Endothelial cell of umbilical vein (primary cell): ENCODE measurements around the gene UBAP1. TPM values are rescaled to one million over a fixed set of nuclear protein-coding genes. Genes with fewer than 3 reads are reported as not detected.

Source experiments
- BruUV-seq: library from RNA; stranded (reverse); fragments of 400-500 nt; replicated peaks from 2 replicates; lab custom pipeline; 2021; lab: Mats Ljungman, UMichigan
- CTCF ChIA-PET: fragments of 300-600, 350-600 bp; sonication (Branson Sonifier 250); formaldehyde crosslinking; loops from one replicate; lab custom pipeline; 2021; ENCODE audit warnings: antibody characterized with exemption, inconsistent platforms; lab: Charles Lee
- POLR2A ChIA-PET: fragments of 300-600, 350-600 bp; sonication (Branson Sonifier 250); formaldehyde crosslinking; loops from one replicate; lab custom pipeline; 2021; ENCODE audit warnings: antibody characterized with exemption, inconsistent platforms; lab: Charles Lee
- DNase-seq: peaks from one replicate; pipeline ENCODE4 v3.0.0-alpha.2; 2011; ENCODE audit warnings: low read depth, low spot score
- FAIRE-seq: peaks from 2 replicates; lab custom pipeline; 2011; peaks lifted over from hg19 to GRCh38; lab: Jason Lieb, UNC
- H2AFZ ChIP-seq: 2 replicates; pipeline ENCODE4 v1.6.0; 2012; ENCODE audit warnings: low read depth, low read length, control low read depth, inconsistent platforms
- H3K27ac ChIP-seq: 2 replicates; pipeline ENCODE4 v1.5.1; 2011; ENCODE audit warnings: low read depth, mild to moderate bottlenecking, control low read depth, low read length, moderate library complexity; ENCODE audit not compliant: insufficient read depth
- H3K27me3 ChIP-seq, 2 experiments: 2 replicates each; pipeline versions ENCODE4 v1.6.0 to v1.6.1; 2011; ENCODE audit warnings: low read length in 2 of 2, mixed read lengths in 1 of 2; ENCODE audit not compliant: control insufficient read depth in 2 of 2, insufficient read depth in 2 of 2
- H3K36me3 ChIP-seq, 2 experiments: 2 replicates in 1 of 2; 3 replicates in 1 of 2; pipeline ENCODE4 v1.5.1; 2011; ENCODE audit warnings: low read length in 2 of 2, mild to moderate bottlenecking in 1 of 2, moderate library complexity in 1 of 2; ENCODE audit not compliant: control insufficient read depth in 2 of 2, insufficient read depth in 2 of 2; ENCODE audit errors: extremely low read depth in 1 of 2
- H3K4me1 ChIP-seq: 3 replicates; pipeline ENCODE4 v1.5.1; 2011; ENCODE audit warnings: mild to moderate bottlenecking, low read length; ENCODE audit not compliant: control insufficient read depth, insufficient read depth; ENCODE audit errors: extremely low read depth
- H3K4me2 ChIP-seq: 2 replicates; pipeline ENCODE4 v1.6.1; 2011; ENCODE audit warnings: low read length, control low read depth, mixed read lengths; ENCODE audit not compliant: insufficient read depth
- H3K4me3 ChIP-seq, 3 experiments: fragments of 200-600 bp in 1 of 3; sonication (generic), shearing (Covaris generic) in 1 of 3; replicated peaks in 1 of 3; 2 replicates each; pipeline ENCODE4 v1.5.1; 2011 to 2016; ENCODE audit warnings: control low read depth in 3 of 3, low read length in 3 of 3, mild to moderate bottlenecking in 2 of 3, inconsistent platforms in 1 of 3, low read depth in 1 of 3, moderate library complexity in 1 of 3; ENCODE audit not compliant: insufficient read depth in 1 of 3
- H3K79me2 ChIP-seq: 2 replicates; pipeline ENCODE4 v1.6.0; 2012; ENCODE audit warnings: low read length, inconsistent platforms; ENCODE audit not compliant: control insufficient read depth, insufficient read depth
- H3K9ac ChIP-seq: replicated peaks from 2 replicates; pipeline ENCODE3; 2011; ENCODE audit warnings: low read length, control low read depth; ENCODE audit not compliant: insufficient read depth; ENCODE audit errors: extremely low read depth
- H3K9me1 ChIP-seq: replicated peaks from 3 replicates; pipeline ENCODE4 v1.6.0; 2011; ENCODE audit warnings: mild to moderate bottlenecking, low read length; ENCODE audit not compliant: control insufficient read depth, insufficient read depth; ENCODE audit errors: extremely low read depth
- H3K9me3 ChIP-seq: replicated peaks from 2 replicates; pipeline ENCODE4 v1.5.1; 2012; ENCODE audit warnings: low read length, inconsistent platforms; ENCODE audit not compliant: control insufficient read depth, insufficient read depth
- H4K20me1 ChIP-seq: replicated peaks from 2 replicates; pipeline ENCODE3; 2011; ENCODE audit warnings: mild to moderate bottlenecking, low read length; ENCODE audit not compliant: control insufficient read depth, insufficient read depth; ENCODE audit errors: extremely low read depth
- CTCF ChIP-seq, 2 donors: IDR thresholded peaks; 1 replicate in 1 of 2; 2 replicates in 1 of 2; pipeline ENCODE4 v1.5.1; 2011; ENCODE audit warnings: low read length in 2 of 2, mild to moderate bottlenecking in 2 of 2, moderate library complexity in 2 of 2, control low read depth in 1 of 2, inconsistent platforms in 1 of 2, low read depth in 1 of 2; ENCODE audit not compliant: insufficient read depth in 1 of 2; ENCODE audit errors: extremely low read depth in 1 of 2
- EZH2 ChIP-seq: IDR thresholded peaks from 2 replicates; pipeline ENCODE4 v1.6.1; 2012; ENCODE audit warnings: borderline replicate concordance, low read depth, mild to moderate bottlenecking, moderate library complexity, low read length, inconsistent platforms; ENCODE audit not compliant: severe bottlenecking
- FOS ChIP-seq: IDR thresholded peaks from 2 replicates; pipeline ENCODE4 v1.6.1; 2011; ENCODE audit warnings: mild to moderate bottlenecking, low read length, moderate library complexity, borderline replicate concordance; ENCODE audit not compliant: insufficient read depth
- GATA2 ChIP-seq: IDR thresholded peaks from 2 replicates; pipeline ENCODE4 v1.7.0; 2011; ENCODE audit warnings: low read depth, mild to moderate bottlenecking, moderate library complexity, mixed read lengths, low read length; ENCODE audit not compliant: insufficient read length, insufficient read depth
- JUN ChIP-seq: IDR thresholded peaks from 2 replicates; pipeline ENCODE4 v1.6.1; 2011; ENCODE audit warnings: borderline replicate concordance, low read depth; ENCODE audit not compliant: insufficient read length, insufficient read depth
- MAX ChIP-seq: IDR thresholded peaks from 2 replicates; pipeline ENCODE4 v1.6.1; 2011; ENCODE audit not compliant: insufficient read depth, insufficient read length
- MYC ChIP-seq: IDR thresholded peaks from one replicate; pipeline ENCODE4 v1.6.1; 2011; ENCODE audit warnings: mild to moderate bottlenecking, low read depth, low read length
- POLR2A ChIP-seq: IDR thresholded peaks from 2 replicates; pipeline ENCODE4 v1.6.1; 2012; ENCODE audit warnings: low read depth, mild to moderate bottlenecking, control low read depth, low read length
- POLR2AphosphoS5 ChIP-seq: IDR thresholded peaks from 2 replicates; pipeline ENCODE4 v1.6.1; 2012; ENCODE audit warnings: low read depth, mild to moderate bottlenecking, control low read depth, low read length, moderate library complexity; ENCODE audit not compliant: insufficient read depth
- dilution Hi-C: fragments of 300-500 bp; cut with MboI; formaldehyde crosslinking; loops from one replicate; pipeline ENCODE4 v1.15.0; 2019; ENCODE audit warnings: low sequenced_read_pairs; ENCODE audit not compliant: extremely low pct_ligation_motif_present
- intact Hi-C: fragments of 100-400 bp; cut with micrococcal nuclease; formaldehyde crosslinking; loops from one replicate; pipeline ENCODE4 v1.10.0; 2022
- polyA plus RNA-seq, 4 experiments: library from polyadenylated mRNA; depleted of rRNA in 3 of 4; stranded (reverse) in 3 of 4; unstranded in 1 of 4; fragments of >200 nt; gene quantifications; 2 replicates each; pipeline versions ENCODE4 v1.2.1 to v1.2.3, GENCODE V29; 2011 to 2012; ENCODE audit warnings: missing spikeins in 1 of 4
- total RNA-seq: library from RNA; stranded (reverse); gene quantifications from 2 replicates; pipeline ENCODE4 v1.2.3, GENCODE V29; 2021

The UBAP1 gene
- total and polyA plus RNA-seq, 2 donors (not counting 3 experiments of a cell fraction or from before 2014, with no cell fraction given) = 38.8 TPM

- H3K9me1 ChIP-seq = no peaks in the 10 kb centered on the region
- H2AFZ ChIP-seq = no peak overlapping the region
- no peaks in the 10 kb centered on the region for H3K4me1 ChIP-seq
- H3K9me3 ChIP-seq = no peaks in the 10 kb centered on the region
- H3K4me3 ChIP-seq = no peak overlapping the region
- peaks cover 8 to 11% of the 10 kb centered on the region in 2 experiments for H3K36me3 ChIP-seq
- H4K20me1 ChIP-seq = peaks cover 2% of the 10 kb centered on the region
- H3K4me2 ChIP-seq = no peak overlapping the region
- intact Hi-C loops = loop anchor here (10.0 kb wide), 1 partner anchor 53 kb away; no protein-coding TSS in a partner anchor
- ChIA-PET CTCF (no interaction called here), POLR2A (no interaction called here)
- DNase-seq (no peak), FAIRE-seq (no peak)
- TF ChIP-seq GATA2 (no peak), POLR2AphosphoS5 (no peak), MAX (no peak)
- no peak overlapping the region for H3K27ac ChIP-seq
- dilution Hi-C loops = no loop called here
- no peaks in the 10 kb centered on the region for H3K27me3 ChIP-seq
- H3K9ac ChIP-seq = no peak overlapping the region
- no TSS peak for BruUV-seq
- peaks cover 19% of the 10 kb centered on the region for H3K79me2 ChIP-seq
Observed at GRCh38 chr9:34237836-34238235, 59.0 kb downstream of the UBAP1 start.

- Histone ChIP-seq H3K4me3 (no peak overlapping the region), H3K79me2 (peaks cover 25% of the 10 kb centered on the region), H3K9ac (no peak overlapping the region), H4K20me1 (peaks cover 2% of the 10 kb centered on the region), H3K9me3 (no peaks in the 10 kb centered on the region), H3K9me1 (no peaks in the 10 kb centered on the region), H3K27ac (no peak overlapping the region), H2AFZ (no peak overlapping the region), H3K36me3 (peaks cover 9 to 11% of the 10 kb centered on the region in 2 experiments), H3K4me1 (no peaks in the 10 kb centered on the region), H3K4me2 (no peak overlapping the region), H3K27me3 (no peaks in the 10 kb centered on the region)
- intact Hi-C loops (no loop called here), dilution Hi-C loops (no loop called here)
- DNase-seq = peak; percentile 50
- POLR2A ChIA-PET = no interaction called here
- no TSS peak for BruUV-seq
- CTCF ChIA-PET = interaction anchor here (1.4 to 2.1 kb wide), 3 partner anchors 12 to 15 kb away, joined by 5 to 12 read pairs (median 5); no protein-coding TSS in a partner anchor
- no peak for TF ChIP-seq POLR2A
- no peak for TF ChIP-seq MAX
- no peak for TF ChIP-seq EZH2
- no peak for TF ChIP-seq MYC
- TF ChIP-seq FOS = no peak
- TF ChIP-seq POLR2AphosphoS5 = no peak
- no peak for TF ChIP-seq JUN
- TF ChIP-seq CTCF (IDR thresholded peaks at IDR 0.05; ENCODE audit: extremely low read depth in 1 of 2, insufficient read depth in 1 of 2, low read depth in 1 of 2, low read length in 2 of 2) = no peak
- no peak for TF ChIP-seq GATA2
- FAIRE-seq = no peak
Observed at GRCh38 chr9:34240006-34240405, 61.2 kb downstream of the UBAP1 start.
